HG02763 (cell line): ENCODE data around the gene H2BK1.

ENCODE experiments used
- ATAC-seq: cut with Tn5 transposase; IDR thresholded peaks from one replicate; pipeline ENCODE4 v1.9.1; 2021; ENCODE audit warnings: mild to moderate bottlenecking, moderate library complexity; ENCODE audit not compliant: unreplicated experiment

The H2BK1 gene

GRCh38 chr7:151210087-151210854 lies at the start of gene H2BK1:
Gene H2BK1, minus strand, starts transcription at chr7:151210488. Its CDS starts 170 bp downstream, at chr7:151210318.
- ATAC-seq, result no peak

- ATAC-seq, result no peak
Measured at GRCh38 chr7:151257990-151258389, 47.7 kb upstream of the H2BK1 start.

GRCh38 chr7:151256410-151257045 lies 46.2 kb upstream of the H2BK1 start:
- ATAC-seq, result no peak

GRCh38 chr7:151255390-151255789 lies 45.1 kb upstream of the H2BK1 start:
- ATAC-seq, result no peak

- ATAC-seq, result no peak
Measured at GRCh38 chr7:151254851-151255250, 44.6 kb upstream of the H2BK1 start.

GRCh38 chr7:151254316-151254715 lies 44.0 kb upstream of the H2BK1 start:
- ATAC-seq, result no peak

- ATAC-seq, result no peak
Measured at GRCh38 chr7:151252961-151253711, 42.8 kb upstream of the H2BK1 start.

GRCh38 chr7:151252561-151252835 lies 42.2 kb upstream of the H2BK1 start:
- ATAC-seq, result no peak

- no peak for ATAC-seq
Measured at GRCh38 chr7:151251689-151252560, 41.6 kb upstream of the H2BK1 start.

- ATAC-seq, result no peak
Measured at GRCh38 chr7:151251328-151251688, 41.0 kb upstream of the H2BK1 start.

GRCh38 chr7:151250181-151251132 lies 40.2 kb upstream of the H2BK1 start:
- ATAC-seq, result no peak

- ATAC-seq, result no peak
Measured at GRCh38 chr7:151249732-151250072, 39.4 kb upstream of the H2BK1 start.

GRCh38 chr7:151249034-151249731 lies 38.9 kb upstream of the H2BK1 start:
- no peak for ATAC-seq

- no peak for ATAC-seq
Measured at GRCh38 chr7:151248346-151249033, 38.2 kb upstream of the H2BK1 start, which contains the start of gene SMARCD3. Gene SMARCD3, minus strand, starts transcription at chr7:151248694. Its CDS starts 132 bp downstream, at chr7:151248562.

GRCh38 chr7:151247611-151248345 lies 37.5 kb upstream of the H2BK1 start:
- ATAC-seq, result no peak

- no peak for ATAC-seq
Measured at GRCh38 chr7:151246851-151247580, 36.7 kb upstream of the H2BK1 start.

- no peak for ATAC-seq
Measured at GRCh38 chr7:151246102-151246850, 36.0 kb upstream of the H2BK1 start.
